Thyroid gland (tissue), 4 donors: ENCODE results near the gene NTN5. TPM values are rescaled to one million over a fixed set of nuclear protein-coding genes. Genes with fewer than 3 reads are reported as not detected.

Experiments
- DNase-seq, 2 donors: peaks; one replicate each; pipeline ENCODE4 v3.0.0-alpha.2; 2019
- H3K27ac ChIP-seq, 3 donors: fragments of 200-600 bp; sonication (generic); 1 replicate in 2 of 3; 2 replicates in 1 of 3; pipeline ENCODE4 v1.5.1; 2016 to 2019; ENCODE audit warnings: mild to moderate bottlenecking in 1 of 3, moderate library complexity in 1 of 3
- H3K27me3 ChIP-seq: fragments of 200-600 bp; sonication (generic); one replicate; pipeline ENCODE4 v1.5.1; 2019
- H3K36me3 ChIP-seq, 2 donors: fragments of 200-600 bp; sonication (generic); one replicate each; pipeline ENCODE4 v1.5.1; 2016 to 2019
- H3K4me1 ChIP-seq, 2 donors: fragments of 200-600 bp; sonication (generic); one replicate each; pipeline ENCODE4 v1.5.1; 2017 to 2019
- H3K4me3 ChIP-seq, 3 donors: fragments of 200-600 bp; sonication (generic); replicated peaks in 1 of 3; 1 replicate in 2 of 3; 2 replicates in 1 of 3; pipeline ENCODE4 v1.5.1; 2016; ENCODE audit warnings: mild to moderate bottlenecking in 1 of 3
- H3K9me3 ChIP-seq: fragments of 200-600 bp; sonication (generic); one replicate; pipeline ENCODE4 v1.5.1; 2017
- CTCF ChIP-seq, 6 experiments: fragments of 200-600 bp in 3 of 6; fragments of 450-650 bp in 3 of 6; sonication (generic) in 3 of 6; IDR thresholded peaks; one replicate each; pipeline ENCODE4 v1.5.1; 2016 to 2019; ENCODE audit warnings: antibody characterized with exemption in 6 of 6, mild to moderate bottlenecking in 2 of 6, inconsistent platforms in 1 of 6, moderate library complexity in 1 of 6
- POLR2A ChIP-seq, 2 donors: fragments of 450-650 bp; IDR thresholded peaks; one replicate each; pipeline ENCODE4 v1.6.1; 2017; ENCODE audit warnings: antibody characterized with exemption in 2 of 2, mild to moderate bottlenecking in 2 of 2, moderate library complexity in 1 of 2
- WGBS, 2 donors: methylation state at CpG; one replicate each; pipeline ENCODE4 v1.1.5; 2017; 5-methylcytosine and 5-hydroxymethylcytosine counted together
- intact Hi-C: fragments of 100-400 bp; cut with DNase I; formaldehyde crosslinking; loops from one replicate; pipeline ENCODE4 v1.15.1; 2023
- total RNA-seq, 4 donors: library from RNA; depleted of rRNA; stranded (reverse); fragments of >200 nt; gene quantifications; one replicate each; pipeline ENCODE4 v1.2.3, GENCODE V29; 2016

NTN5 gene
- total RNA-seq, 4 donors from 2014 or later, result 0.45 to 1.2 (median 0.78) TPM; not detected in 1

GRCh38 chr19:48678201-48678600 lies 5.4 kb upstream of the NTN5 start:
- WGBS, 2 donors, result 76 to 80% methylated on average over 4 of the region's 4 CpGs
- intact Hi-C loops, result loop anchor here (5.0 kb wide), 1 partner anchor 34 kb away; no protein-coding TSS in a partner anchor
- peaks cover 6 to 7% of the 10 kb centered on the region in 2 donors for H3K4me1 ChIP-seq
- TF ChIP-seq POLR2A (IDR thresholded peaks at IDR 0.05), result no peak
- no peak for TF ChIP-seq CTCF (IDR thresholded peaks at IDR 0.05)
- H3K4me3 ChIP-seq, result no peak overlapping the region
- no peaks in the 10 kb centered on the region for H3K9me3 ChIP-seq
- H3K36me3 ChIP-seq, result no peaks in the 10 kb centered on the region
- H3K27ac ChIP-seq, result no peak overlapping the region
- DNase-seq, result no peak
- no peaks in the 10 kb centered on the region for H3K27me3 ChIP-seq

- Histone ChIP-seq H3K4me3 (no peak overlapping the region), H3K27ac (no peak overlapping the region), H3K36me3 (no peaks in the 10 kb centered on the region), H3K9me3 (no peaks in the 10 kb centered on the region), H3K27me3 (no peaks in the 10 kb centered on the region), H3K4me1 (peaks cover 6 to 7% of the 10 kb centered on the region in 2 donors)
- intact Hi-C loops, result loop anchor here (5.0 kb wide), 1 partner anchor 35 kb away; no protein-coding TSS in a partner anchor
- TF ChIP-seq CTCF (IDR thresholded peaks at IDR 0.05) (no peak), POLR2A (IDR thresholded peaks at IDR 0.05) (no peak)
- no peak for DNase-seq
- 92 to 93% methylated on average over 12 to 13 of the region's 13 CpGs for WGBS, 2 donors
Measured at GRCh38 chr19:48676887-48677286, 4.1 kb upstream of the NTN5 start.

- Histone ChIP-seq H3K4me1 (peaks cover 6 to 7% of the 10 kb centered on the region in 2 donors), H3K27me3 (no peaks in the 10 kb centered on the region), H3K27ac (no peak overlapping the region), H3K4me3 (no peak overlapping the region), H3K9me3 (no peaks in the 10 kb centered on the region), H3K36me3 (no peaks in the 10 kb centered on the region)
- intact Hi-C loops, result loop anchor here (5.0 kb wide), 1 partner anchor 36 kb away; no protein-coding TSS in a partner anchor
- no peak for TF ChIP-seq POLR2A (IDR thresholded peaks at IDR 0.05)
- no peak for TF ChIP-seq CTCF (IDR thresholded peaks at IDR 0.05)
- WGBS, 2 donors, result 89 to 95% methylated on average over 10 to 17 of the region's 17 CpGs
- no peak for DNase-seq
Measured at GRCh38 chr19:48676487-48676886, 3.7 kb upstream of the NTN5 start.

- no peaks in the 10 kb centered on the region for H3K27me3 ChIP-seq
- no peak overlapping the region for H3K27ac ChIP-seq
- H3K36me3 ChIP-seq, result no peaks in the 10 kb centered on the region
- peaks cover 6 to 7% of the 10 kb centered on the region in 2 donors for H3K4me1 ChIP-seq
- intact Hi-C loops, result loop anchor here (5.0 kb wide), 1 partner anchor 37 kb away; no protein-coding TSS in a partner anchor
- no peaks in the 10 kb centered on the region for H3K9me3 ChIP-seq
- DNase-seq, result peak; percentile 80 to 82
- H3K4me3 ChIP-seq, result no peak overlapping the region
- TF ChIP-seq CTCF (IDR thresholded peaks at IDR 0.05) (peak; percentile 65 to 87 (median 76)), POLR2A (IDR thresholded peaks at IDR 0.05) (no peak)
- 46 to 63% methylated on average over 14 to 18 of the region's 28 CpGs for WGBS, 2 donors
Measured at GRCh38 chr19:48674921-48675824, 2.4 kb upstream of the NTN5 start.
